Erythroblast (primary cell): ENCODE results near the gene HIGD1B.

Experiments used
- GATA1 ChIP-seq: IDR thresholded peaks from 2 replicates; pipeline ENCODE4 v1.6.1; 2011; ENCODE audit warnings: low read depth, mild to moderate bottlenecking, control low read depth, low read length, moderate library complexity
- POLR2A ChIP-seq: IDR thresholded peaks from 2 replicates; pipeline ENCODE4 v1.6.1; 2011; ENCODE audit warnings: mild to moderate bottlenecking, low read length

- TF ChIP-seq POLR2A (no peak), GATA1 (no peak)
Measured at GRCh38 chr17:44872131-44872768, 24.6 kb downstream of the HIGD1B start.
